Activated CD8-positive, alpha-beta memory T cell treated with anti-CD3 and anti-CD28 coated beads for 36 hours (primary cell): ENCODE results near the gene IKZF3. TPM values are rescaled to one million over a fixed set of nuclear protein-coding genes. Genes with fewer than 3 reads are reported as not detected.
"Not testable (repeated sequence)": the region's sequence is repeated elsewhere in the genome, so short reads cannot be mapped to it uniquely, and the experiment has no call there.

Experiments used
- CTCF ChIA-PET: fragments of 350-600 bp; sonication (Branson Sonifier 250); formaldehyde crosslinking; loops from one replicate; lab custom pipeline; 2021; ENCODE audit warnings: antibody characterized with exemption; lab: Charles Lee
- POLR2A ChIA-PET: fragments of 350-600 bp; sonication (Branson Sonifier 250); formaldehyde crosslinking; loops from one replicate; lab custom pipeline; 2021; ENCODE audit warnings: antibody characterized with exemption; lab: Charles Lee
- total RNA-seq, 2 experiments: library from RNA; stranded (reverse); gene quantifications; one replicate each; pipeline ENCODE4 v1.2.3, GENCODE V29; 2021

The IKZF3 gene
- total RNA-seq, 2 experiments from 2014 or later: 92.3 to 93.0 TPM

- ChIA-PET POLR2A (interaction anchor here (0.6 kb wide), 1 partner anchor 471 kb away, joined by 5 read pairs; no protein-coding TSS in a partner anchor), CTCF (interaction anchor here (0.6 kb wide), 1 partner anchor 49 kb away, joined by 3 read pairs; no protein-coding TSS in a partner anchor)
Observed at GRCh38 chr17:39725923-39726322, 138.2 kb downstream of the IKZF3 start.

GRCh38 chr17:39724731-39725130 lies 139.4 kb downstream of the IKZF3 start:
- POLR2A ChIA-PET: no interaction called here
- CTCF ChIA-PET: no interaction called here

- ChIA-PET POLR2A (interaction anchor here (0.6 kb wide), 1 partner anchor 152 kb away, joined by 4 read pairs; no protein-coding TSS in a partner anchor), CTCF (interaction anchor here (1.8 kb wide), 1 partner anchor 101 kb away, joined by 5 read pairs; no protein-coding TSS in a partner anchor)
Observed at GRCh38 chr17:39722965-39723848, 140.9 kb downstream of the IKZF3 start.

GRCh38 chr17:39722104-39722503 lies 142.0 kb downstream of the IKZF3 start:
- ChIA-PET CTCF (interaction anchor here (1.1 to 1.8 kb wide), 2 partner anchors 9 to 100 kb away, joined by 5 to 6 read pairs; partner anchors contain the start of gene MIEN1), POLR2A (no interaction called here)

GRCh38 chr17:39719563-39720355 lies 144.4 kb downstream of the IKZF3 start:
- POLR2A ChIA-PET: no interaction called here

GRCh38 chr17:39717660-39718059 lies 146.5 kb downstream of the IKZF3 start:
- ChIA-PET CTCF (no interaction called here), POLR2A (no interaction called here)

More at GRCh38 chr17:39719563-39720355, 144.4 kb downstream of the IKZF3 start:
- CTCF ChIA-PET: interaction anchor here (1.2 to 2.9 kb wide), 3 partner anchors 10 to 98 kb away, joined by 3 to 9 read pairs (median 8); partner anchors contain the start of gene MIEN1

GRCh38 chr17:39716879-39717536 lies 147.1 kb downstream of the IKZF3 start:
- POLR2A ChIA-PET: no interaction called here
- CTCF ChIA-PET: interaction anchor here (0.9 to 1.1 kb wide), 2 partner anchors 13 to 95 kb away, joined by 3 to 7 read pairs; partner anchors contain the start of gene MIEN1

- ChIA-PET POLR2A (no interaction called here), CTCF (interaction anchor here (0.9 to 1.1 kb wide), 2 partner anchors 13 to 94 kb away, joined by 3 to 7 read pairs; partner anchors contain the start of gene MIEN1)
Observed at GRCh38 chr17:39716073-39716818, 147.9 kb downstream of the IKZF3 start.

- ChIA-PET CTCF (interaction anchor here (1.0 kb wide), 1 partner anchor 149 kb away, joined by 3 read pairs; no protein-coding TSS in a partner anchor), POLR2A (no interaction called here)
Observed at GRCh38 chr17:39715375-39716072, 148.6 kb downstream of the IKZF3 start.

- CTCF ChIA-PET: interaction anchor here (1.1 kb wide), 1 partner anchor 93 kb away, joined by 5 read pairs; no protein-coding TSS in a partner anchor
- POLR2A ChIA-PET: no interaction called here
Observed at GRCh38 chr17:39714234-39714633, 149.9 kb downstream of the IKZF3 start.

- ChIA-PET CTCF (no interaction called here), POLR2A (no interaction called here)
Observed at GRCh38 chr17:39711851-39712250, 152.3 kb downstream of the IKZF3 start.

GRCh38 chr17:39711071-39711470 lies 153.0 kb downstream of the IKZF3 start:
- POLR2A ChIA-PET, CTCF ChIA-PET: not testable (repeated sequence)

- POLR2A ChIA-PET: no interaction called here
Observed at GRCh38 chr17:39709998-39710964, 153.8 kb downstream of the IKZF3 start.

GRCh38 chr17:39709319-39709997 lies 154.7 kb downstream of the IKZF3 start:
- ChIA-PET CTCF (interaction anchor here (1.3 kb wide), 1 partner anchor 20 kb away, joined by 3 read pairs; no protein-coding TSS in a partner anchor), POLR2A (no interaction called here)

More at GRCh38 chr17:39709998-39710964, 153.8 kb downstream of the IKZF3 start:
- CTCF ChIA-PET: no interaction called here
